Activated CD8-positive, alpha-beta memory T cell treated with anti-CD3 and anti-CD28 coated beads, Interleukin-2, amount 50 U/mL, for 1 hour (primary cell): ENCODE measurements around the gene OR2A14.
"Not testable (repeated sequence)": the region's sequence is repeated elsewhere in the genome, so short reads cannot be mapped to it uniquely, and the experiment has no call there.

Experiments
- DNase-seq: peaks from one replicate; pipeline ENCODE4 v3.0.0-alpha.2; 2020; ENCODE audit errors: extremely low read depth

The OR2A14 gene

GRCh38 chr7:144148224-144148827 lies 25.4 kb downstream of the OR2A14 start:
- DNase-seq, result no peak

GRCh38 chr7:144158861-144159260 lies 35.9 kb downstream of the OR2A14 start:
- no peak for DNase-seq

GRCh38 chr7:144164784-144165183 lies 41.8 kb downstream of the OR2A14 start:
- no peak for DNase-seq

- not testable (repeated sequence) for DNase-seq
Observed at GRCh38 chr7:144171594-144172350, 48.8 kb downstream of the OR2A14 start.

- DNase-seq, result no peak
Observed at GRCh38 chr7:144174613-144175012, 51.6 kb downstream of the OR2A14 start.

- DNase-seq, result not testable (repeated sequence)
Observed at GRCh38 chr7:144178380-144179164, 55.6 kb downstream of the OR2A14 start.

- not testable (repeated sequence) for DNase-seq
Observed at GRCh38 chr7:144179165-144179479, 56.1 kb downstream of the OR2A14 start.
